Gastrocnemius medialis (tissue), 4 donors: ENCODE results near the gene KLRK1. TPM values are rescaled to one million over a fixed set of nuclear protein-coding genes. Genes with fewer than 3 reads are reported as not detected.
"Not testable (repeated sequence)": the region's sequence is repeated elsewhere in the genome, so short reads cannot be mapped to it uniquely, and the experiment has no call there.

Source experiments
- ATAC-seq, 2 donors: fragments of 150-250 bp; one replicate each; pipeline ENCODE4 v1.9.1; 2016
- DNase-seq, 2 donors: peaks; one replicate each; pipeline ENCODE4 v3.0.0-alpha.2; 2019
- H3K27ac ChIP-seq, 4 donors: fragments of 200-600 bp; sonication (generic); 1 replicate in 1 of 4; 2 replicates in 3 of 4; pipeline ENCODE4 v1.5.1; 2016 to 2018; ENCODE audit warnings: mild to moderate bottlenecking in 2 of 4, moderate library complexity in 1 of 4
- H3K27me3 ChIP-seq, 3 donors: fragments of 200-600 bp; sonication (generic) in 2 of 3; 1 replicate in 1 of 3; 2 replicates in 2 of 3; pipeline versions ENCODE4 v1.5.1 to v1.6.0; 2016 to 2019; ENCODE audit warnings: mild to moderate bottlenecking in 1 of 3, moderate library complexity in 1 of 3
- H3K36me3 ChIP-seq, 2 donors: fragments of 200-600 bp; sonication (generic) in 1 of 2; one replicate each; pipeline ENCODE4 v1.5.1; 2017 to 2018
- H3K4me1 ChIP-seq, 2 donors: fragments of 200-600 bp; sonication (generic) in 1 of 2; one replicate each; pipeline ENCODE4 v1.5.1; 2016 to 2017; ENCODE audit warnings: mild to moderate bottlenecking in 2 of 2
- H3K4me3 ChIP-seq, 4 donors: fragments of 200-600 bp; sonication (generic) in 3 of 4; 1 replicate in 1 of 4; 2 replicates in 3 of 4; pipeline ENCODE4 v1.5.1; 2016 to 2019; ENCODE audit warnings: mild to moderate bottlenecking in 2 of 4
- H3K9me3 ChIP-seq, 3 donors: fragments of 200-600 bp; sonication (generic) in 2 of 3; 1 replicate in 1 of 3; 2 replicates in 2 of 3; pipeline ENCODE4 v1.5.1; 2016 to 2019
- POLR2A ChIP-seq, 2 donors: fragments of 450-650 bp; IDR thresholded peaks; one replicate each; pipeline ENCODE4 v1.6.1; 2017; ENCODE audit warnings: antibody characterized with exemption in 2 of 2, mild to moderate bottlenecking in 2 of 2, moderate library complexity in 2 of 2
- in situ Hi-C, 4 donors: fragments of 200-750 bp; cut with MboI; loops; one replicate each; pipeline versions ENCODE4 v1.15.0 to v1.8.0; 2017; ENCODE audit warnings: low sequenced_read_pairs in 4 of 4
- intact Hi-C: fragments of 100-400 bp; cut with DNase I; formaldehyde crosslinking; loops from one replicate; pipeline ENCODE4 v1.15.1; 2023; ENCODE audit warnings: low total_unique reads
- total RNA-seq, 4 donors: library from RNA; depleted of rRNA; stranded (reverse); fragments of >200 nt; gene quantifications; one replicate each; pipeline versions ENCODE4 v1.1.0 to v1.2.3, GENCODE V29; 2016
- TF ChIP-seq, protein P1 (sequence below), 5 experiments: fragments of 450-650 bp in 3 of 5; fragments of 200-600 bp in 2 of 5; sonication (generic) in 2 of 5; IDR thresholded peaks in 4 of 5; conservative IDR thresholded peaks in 1 of 5; 1 replicate in 4 of 5; 2 replicates in 1 of 5; pipeline ENCODE4 v1.5.1; 2016 to 2019; ENCODE audit warnings: antibody characterized with exemption in 5 of 5, mild to moderate bottlenecking in 3 of 5, moderate library complexity in 3 of 5

Gene KLRK1
- total RNA-seq, 4 donors from 2014 or later = 0.20 TPM; not detected in 3

DNA sequence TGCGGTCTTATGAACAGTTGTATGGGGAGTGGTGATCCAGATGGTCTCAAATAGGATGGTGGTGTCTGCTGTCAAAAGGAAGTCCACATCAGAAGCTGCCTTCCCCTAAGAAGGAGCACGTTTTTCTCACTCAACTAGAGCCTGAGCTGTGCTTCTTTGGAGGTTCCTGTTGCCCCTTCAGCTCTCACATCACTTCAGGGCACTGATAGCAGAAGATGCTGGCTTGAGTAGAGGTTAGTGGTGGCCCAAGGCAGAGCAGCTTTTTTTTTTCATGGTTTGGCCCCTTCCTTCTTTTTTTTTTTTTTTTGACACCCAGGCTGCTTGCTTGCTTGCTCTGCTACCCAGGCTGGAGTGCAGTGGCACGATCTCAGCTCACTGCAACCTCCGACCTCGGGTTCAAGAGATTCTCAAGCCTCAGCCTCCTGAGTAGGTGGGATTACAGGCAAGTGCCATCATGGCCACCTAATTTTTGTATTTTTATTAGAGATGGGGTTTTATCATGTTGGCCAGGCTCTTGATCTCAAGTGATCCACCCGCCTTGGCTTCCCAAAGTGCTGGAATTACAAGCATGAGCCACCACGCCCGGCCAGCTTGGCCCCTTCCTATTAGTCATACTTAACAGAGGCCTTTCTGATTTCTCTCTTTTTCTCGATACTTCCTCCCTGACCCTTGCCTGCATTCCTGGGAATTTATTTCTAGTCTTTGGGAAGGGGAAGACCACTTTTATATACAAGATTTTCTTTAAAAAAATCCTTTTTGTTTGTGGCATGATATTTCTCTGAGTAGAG lies 50.6 kb downstream of the KLRK1 start:
- intact Hi-C loops (no loop called here), in situ Hi-C loops (loop anchor here in 2 of 4 donors (25.0 kb wide), 1 partner anchor 223 kb away; no protein-coding TSS in a partner anchor)
- no peak for TF ChIP-seq POLR2A (IDR thresholded peaks at IDR 0.05)
- TF ChIP-seq, protein P1, sequence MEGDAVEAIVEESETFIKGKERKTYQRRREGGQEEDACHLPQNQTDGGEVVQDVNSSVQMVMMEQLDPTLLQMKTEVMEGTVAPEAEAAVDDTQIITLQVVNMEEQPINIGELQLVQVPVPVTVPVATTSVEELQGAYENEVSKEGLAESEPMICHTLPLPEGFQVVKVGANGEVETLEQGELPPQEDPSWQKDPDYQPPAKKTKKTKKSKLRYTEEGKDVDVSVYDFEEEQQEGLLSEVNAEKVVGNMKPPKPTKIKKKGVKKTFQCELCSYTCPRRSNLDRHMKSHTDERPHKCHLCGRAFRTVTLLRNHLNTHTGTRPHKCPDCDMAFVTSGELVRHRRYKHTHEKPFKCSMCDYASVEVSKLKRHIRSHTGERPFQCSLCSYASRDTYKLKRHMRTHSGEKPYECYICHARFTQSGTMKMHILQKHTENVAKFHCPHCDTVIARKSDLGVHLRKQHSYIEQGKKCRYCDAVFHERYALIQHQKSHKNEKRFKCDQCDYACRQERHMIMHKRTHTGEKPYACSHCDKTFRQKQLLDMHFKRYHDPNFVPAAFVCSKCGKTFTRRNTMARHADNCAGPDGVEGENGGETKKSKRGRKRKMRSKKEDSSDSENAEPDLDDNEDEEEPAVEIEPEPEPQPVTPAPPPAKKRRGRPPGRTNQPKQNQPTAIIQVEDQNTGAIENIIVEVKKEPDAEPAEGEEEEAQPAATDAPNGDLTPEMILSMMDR (IDR thresholded peaks at IDR 0.05 in 4 of 5, conservative IDR thresholded peaks at IDR 0.05 in 1 of 5) = no peak
- DNase-seq (no peak), ATAC-seq (no peak)
- Histone ChIP-seq H3K27ac (no peak overlapping the region), H3K4me3 (no peak overlapping the region), H3K36me3 (no peaks in the 10 kb centered on the region), H3K27me3 (no peaks in the 10 kb centered on the region), H3K9me3 (no peaks in the 10 kb centered on the region), H3K4me1 (no peaks in the 10 kb centered on the region)

DNA sequence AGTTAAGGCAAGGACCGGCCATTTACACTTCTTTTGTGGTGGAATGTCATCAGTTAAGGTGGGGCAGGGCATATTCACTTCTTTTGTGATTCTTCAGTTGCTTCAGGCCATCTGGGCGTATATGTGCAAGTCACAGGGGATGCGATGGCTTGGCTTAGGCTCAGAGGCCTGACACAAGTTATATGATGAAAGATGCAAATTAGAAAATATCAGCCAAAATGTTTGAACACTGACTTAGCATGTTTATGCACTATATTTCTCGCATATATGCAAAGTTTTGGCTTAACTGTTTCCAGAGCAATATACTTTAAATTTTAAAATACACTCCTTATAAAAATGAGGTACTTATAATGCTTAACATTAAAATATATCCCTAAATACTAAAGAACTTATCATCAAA lies 51.4 kb downstream of the KLRK1 start:
- in situ Hi-C loops = loop anchor here in 2 of 4 donors (25.0 kb wide), 1 partner anchor 224 kb away; no protein-coding TSS in a partner anchor
- H3K4me3 ChIP-seq, H3K27ac ChIP-seq, H3K27me3 ChIP-seq, H3K4me1 ChIP-seq, ATAC-seq, H3K36me3 ChIP-seq, intact Hi-C loops, DNase-seq, H3K9me3 ChIP-seq: not testable (repeated sequence)

DNA sequence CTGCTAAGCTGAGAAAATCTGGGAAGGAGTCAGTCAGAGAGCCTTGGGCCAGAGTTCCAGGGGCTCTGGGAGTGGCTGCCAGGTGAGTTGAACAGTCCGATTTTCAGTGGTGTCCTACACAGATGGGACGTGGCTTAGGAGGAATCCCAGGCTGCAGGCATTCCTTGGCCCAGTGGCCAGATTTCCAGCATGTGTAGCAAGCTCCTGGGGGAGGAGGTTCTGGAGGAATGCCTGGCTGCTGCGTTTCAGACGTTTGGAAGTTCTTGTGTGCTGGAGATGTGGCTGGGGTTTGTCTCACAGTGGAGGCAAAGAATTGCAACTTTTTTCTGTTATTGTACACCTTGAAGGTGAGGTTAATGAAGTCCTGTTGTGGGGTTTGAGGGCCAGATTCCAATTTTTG lies 53.6 kb downstream of the KLRK1 start:
- DNase-seq, H3K27me3 ChIP-seq, H3K36me3 ChIP-seq, H3K9me3 ChIP-seq, ATAC-seq, H3K4me3 ChIP-seq, H3K27ac ChIP-seq, H3K4me1 ChIP-seq, intact Hi-C loops: not testable (repeated sequence)
- in situ Hi-C loops = loop anchor here in 2 of 4 donors (25.0 kb wide), 1 partner anchor 226 kb away; no protein-coding TSS in a partner anchor

DNA sequence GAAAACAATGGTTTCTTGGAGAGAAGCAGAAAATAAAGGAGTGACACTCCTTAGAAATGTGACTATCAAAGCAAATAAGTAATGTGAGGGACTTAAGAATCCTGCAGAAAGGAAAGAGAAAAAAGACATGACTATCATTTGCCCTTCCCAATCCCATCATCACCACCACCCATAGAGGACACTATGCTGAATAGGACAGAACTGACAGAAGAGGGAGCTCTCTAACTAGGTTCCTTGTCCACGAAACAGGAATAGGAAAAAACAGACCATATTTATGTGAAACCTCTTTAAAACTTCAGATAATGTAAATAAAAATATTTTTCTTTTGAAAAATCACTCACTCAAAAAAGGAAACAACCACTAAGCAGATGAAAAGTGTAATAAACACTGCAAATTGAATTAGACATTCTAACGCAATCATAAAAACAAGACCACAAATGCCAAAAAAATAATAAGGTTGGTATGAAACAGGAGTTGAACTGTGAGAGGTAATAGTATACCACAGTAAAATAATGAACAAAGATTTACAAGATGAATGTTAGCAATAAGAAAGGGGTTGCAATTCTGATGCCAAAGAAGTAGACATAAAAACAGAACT lies 58.1 kb downstream of the KLRK1 start:
- H3K36me3 ChIP-seq = no peaks in the 10 kb centered on the region
- in situ Hi-C loops = loop anchor here in 2 of 4 donors (25.0 kb wide), 1 partner anchor 231 kb away; no protein-coding TSS in a partner anchor
- no peak overlapping the region for H3K27ac ChIP-seq
- H3K27me3 ChIP-seq = no peaks in the 10 kb centered on the region
- ATAC-seq = peak; percentile 45 to 78
- TF ChIP-seq, protein P1 (IDR thresholded peaks at IDR 0.05 in 4 of 5, conservative IDR thresholded peaks at IDR 0.05 in 1 of 5) = peak in 4 of 5 experiments; percentile 41 to 67 (median 52)
- TF ChIP-seq POLR2A (IDR thresholded peaks at IDR 0.05) = no peak
- no peaks in the 10 kb centered on the region for H3K9me3 ChIP-seq
- DNase-seq = no peak
- intact Hi-C loops = loop anchor here (1.0 kb wide), 1 partner anchor 231 kb away; no protein-coding TSS in a partner anchor
- H3K4me3 ChIP-seq = no peak overlapping the region
- no peaks in the 10 kb centered on the region for H3K4me1 ChIP-seq

DNA sequence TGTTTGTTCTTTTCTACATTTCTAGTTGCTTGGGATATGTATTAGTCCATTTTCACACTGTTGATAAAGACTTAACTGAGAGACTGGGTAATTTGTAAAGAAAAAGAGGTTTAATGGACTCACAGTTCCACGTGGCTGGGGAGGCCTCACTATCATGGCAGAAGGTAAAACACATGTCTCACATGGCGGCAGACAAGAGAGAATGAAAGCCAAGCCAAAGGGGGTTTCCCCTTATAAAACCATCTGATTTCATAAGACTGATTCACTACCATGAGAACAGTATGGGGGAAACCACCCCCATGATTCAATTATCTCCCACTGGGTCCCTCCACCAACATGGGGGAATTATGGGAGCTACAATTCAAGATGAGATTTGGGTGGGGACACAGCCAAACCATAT lies 61.1 kb downstream of the KLRK1 start:
- in situ Hi-C loops = loop anchor here (10.0 to 25.0 kb wide), 3 partner anchors 226 to 236 kb away; no protein-coding TSS in a partner anchor
- H3K4me1 ChIP-seq, intact Hi-C loops: not testable (repeated sequence)

More for the DNA sequence above, 61.1 kb downstream of the KLRK1 start:
- H3K4me3 ChIP-seq, H3K27me3 ChIP-seq, H3K36me3 ChIP-seq, DNase-seq, ATAC-seq, H3K9me3 ChIP-seq, H3K27ac ChIP-seq: not testable (repeated sequence)

Other genes starting within 250 kb of the KLRK1 start
- under 1 TPM in 1 of 4 donors, not detected in 3; 0.42 TPM for gene OLR1, start 217.9 kb downstream of the KLRK1 start, total RNA-seq
- gene TMEM52B, start 211.0 kb downstream of the KLRK1 start, total RNA-seq = not detected
- gene GABARAPL1, start 177.2 kb downstream of the KLRK1 start, total RNA-seq = 100 to 1,000 TPM; 144 to 605 (median 175) TPM
- gene KLRD1, start 82.2 kb downstream of the KLRK1 start, total RNA-seq = under 1 TPM; 0.10 to 0.23 (median 0.21) TPM
- gene KLRC4, start 19.7 kb upstream of the KLRK1 start, total RNA-seq = not detected
- not detected for gene KLRC3, start 30.6 kb upstream of the KLRK1 start, total RNA-seq
- gene KLRC2, start 46.0 kb upstream of the KLRK1 start, total RNA-seq = not detected
- gene KLRC1, start 63.3 kb upstream of the KLRK1 start, total RNA-seq = not detected
- under 1 TPM in 1 of 4 donors, not detected in 3; 0.31 TPM for gene EIF2S3B, start 115.8 kb upstream of the KLRK1 start, total RNA-seq
- 1 to 10 TPM in 3 of 4 donors, under 1 TPM in 1; 0.80 to 6.3 (median 3.8) TPM for gene MAGOHB, start 223.6 kb upstream of the KLRK1 start, total RNA-seq